ENCODE data around the gene OPA1.

OPA1 gene

GRCh38 chr3:193704431-193704830 is 111.4 kb downstream of the OPA1 start:
- TF ChIP-seq CTCF (IDR thresholded peaks at IDR 0.05) (no peak), ZFX (IDR thresholded peaks at IDR 0.05; ENCODE audit: borderline replicate concordance) (no peak)

GRCh38 chr3:193708270-193708669 is 115.3 kb downstream of the OPA1 start:
- H3K27ac ChIP-seq = no peak overlapping the region
- TF ChIP-seq ZFX (IDR thresholded peaks at IDR 0.05; ENCODE audit: borderline replicate concordance) (no peak), CTCF (IDR thresholded peaks at IDR 0.05) (no peak)

More at GRCh38 chr3:193704431-193704830, 111.4 kb downstream of the OPA1 start:
- H3K27ac ChIP-seq = no peak overlapping the region

GRCh38 chr3:193710286-193711165 is 117.5 kb downstream of the OPA1 start:
- no peak for TF ChIP-seq CTCF (IDR thresholded peaks at IDR 0.05)
- no peak for TF ChIP-seq ZFX (IDR thresholded peaks at IDR 0.05; ENCODE audit: borderline replicate concordance)
- H3K27ac ChIP-seq = no peak overlapping the region

GRCh38 chr3:193711166-193711485 is 118.1 kb downstream of the OPA1 start:
- TF ChIP-seq ZFX (IDR thresholded peaks at IDR 0.05; ENCODE audit: borderline replicate concordance) = no peak
- TF ChIP-seq CTCF (IDR thresholded peaks at IDR 0.05) = no peak

GRCh38 chr3:193711523-193711963 is 118.5 kb downstream of the OPA1 start:
- H3K27ac ChIP-seq = no peak overlapping the region
- TF ChIP-seq CTCF (IDR thresholded peaks at IDR 0.05) (no peak), ZFX (IDR thresholded peaks at IDR 0.05; ENCODE audit: borderline replicate concordance) (no peak)

More at GRCh38 chr3:193711166-193711485, 118.1 kb downstream of the OPA1 start:
- no peak overlapping the region for H3K27ac ChIP-seq

GRCh38 chr3:193711964-193712598 is 119.1 kb downstream of the OPA1 start:
- TF ChIP-seq ZFX (IDR thresholded peaks at IDR 0.05; ENCODE audit: borderline replicate concordance) (no peak), CTCF (IDR thresholded peaks at IDR 0.05) (no peak)
- no peak overlapping the region for H3K27ac ChIP-seq

GRCh38 chr3:193712938-193713337 is 119.9 kb downstream of the OPA1 start:
- TF ChIP-seq CTCF (IDR thresholded peaks at IDR 0.05) = no peak
- H3K27ac ChIP-seq = no peak overlapping the region

Measured in 22Rv1 (cell line).